ENCODE measurements around the gene ZNF765.
"Not testable (repeated sequence)": the region's sequence is repeated elsewhere in the genome, so short reads cannot be mapped to it uniquely, and the experiment has no call there.

ZNF765 gene

DNA sequence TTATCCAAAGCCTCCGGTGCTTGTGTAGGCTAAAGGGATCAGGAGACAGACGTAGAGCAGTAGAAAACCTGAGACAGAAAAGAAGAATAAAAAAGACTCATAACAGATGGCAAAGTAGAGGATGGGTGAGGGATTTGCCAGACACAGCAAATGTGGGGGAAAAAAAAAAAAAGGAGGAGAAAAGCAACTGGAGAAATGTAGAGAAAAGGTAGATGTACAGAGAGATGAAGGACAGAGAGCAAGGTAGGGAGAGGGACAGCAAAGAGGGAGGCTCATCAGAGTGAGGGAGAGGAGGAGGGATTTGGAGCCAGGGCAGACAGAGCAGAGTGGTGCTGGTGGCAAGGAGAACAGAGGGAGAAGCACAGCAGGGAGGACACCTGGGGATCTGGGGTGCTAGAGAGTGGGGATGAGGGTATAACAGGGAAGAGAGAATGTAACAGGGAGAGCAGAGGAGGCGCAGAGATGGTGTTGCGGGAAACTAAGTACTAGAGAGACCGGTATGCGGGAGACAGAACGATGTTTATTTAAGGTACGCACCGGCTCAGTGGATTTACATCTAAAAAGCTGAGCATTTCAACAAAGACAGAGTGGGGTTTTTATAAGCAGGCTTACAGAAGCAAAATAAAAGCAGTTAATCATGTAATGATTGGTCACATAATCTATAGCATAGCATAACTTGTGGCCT is 1.0 kb downstream of the ZNF765 start:
- H3K4me3 Mint-ChIP-seq, result peak overlapping the region; percentile 89
- peaks cover 30% of the 10 kb centered on the region for H3K36me3 Mint-ChIP-seq
- ATAC-seq, H3K9me3 Mint-ChIP-seq, H3K27me3 Mint-ChIP-seq: not testable (repeated sequence)
- peaks cover 22% of the 10 kb centered on the region for H3K4me1 Mint-ChIP-seq
- H3K27ac Mint-ChIP-seq, result peak overlapping the region; percentile 90

DNA sequence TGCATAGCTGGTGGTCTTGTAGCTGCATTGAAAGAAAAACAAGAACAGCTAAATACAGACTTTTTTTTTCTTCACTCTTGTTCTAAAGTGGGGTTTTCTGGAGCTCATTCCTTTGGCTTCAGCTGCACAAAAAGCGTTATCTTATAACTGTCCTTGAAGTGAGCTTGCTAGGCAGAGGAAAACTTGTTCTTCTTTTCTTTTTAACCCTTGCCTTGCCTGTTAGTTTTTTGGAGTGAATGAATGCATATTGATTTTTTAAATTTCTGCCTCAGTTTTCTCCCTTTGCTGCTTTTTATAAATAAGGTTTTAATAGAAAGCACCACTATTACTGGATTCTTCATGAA is 1.5 kb downstream of the ZNF765 start:
- Mint-ChIP-seq H3K27me3 (no peaks in the 10 kb centered on the region), H3K4me3 (peak overlapping the region; percentile 89), H3K9me3 (peaks cover 6% of the 10 kb centered on the region), H3K36me3 (peaks cover 35% of the 10 kb centered on the region), H3K4me1 (peaks cover 22% of the 10 kb centered on the region), H3K27ac (peak overlapping the region; percentile 90)
- no peak for ATAC-seq

DNA sequence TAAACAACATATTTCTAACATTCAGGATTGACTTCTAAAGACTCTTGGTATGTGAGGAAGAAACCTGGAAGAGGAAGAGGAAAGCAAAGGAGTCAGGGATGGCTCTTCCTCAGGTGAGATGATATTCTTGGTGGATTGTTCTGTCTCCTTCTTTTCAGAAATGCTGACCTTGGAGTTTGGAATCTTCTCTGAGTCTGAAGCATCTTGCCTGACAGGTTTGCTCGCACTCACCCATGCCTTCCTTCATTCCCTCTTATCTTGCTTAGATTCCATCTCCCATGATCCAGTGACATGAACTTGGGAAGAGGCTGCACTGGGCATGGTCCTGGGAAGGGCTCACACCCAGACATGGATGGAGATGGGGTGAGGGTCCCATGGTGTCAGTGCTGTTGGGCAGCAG is 3.0 kb downstream of the ZNF765 start:
- Mint-ChIP-seq H3K36me3 (peaks cover 49% of the 10 kb centered on the region), H3K4me1 (peaks cover 22% of the 10 kb centered on the region)
- ATAC-seq, H3K27ac Mint-ChIP-seq, H3K4me3 Mint-ChIP-seq, H3K27me3 Mint-ChIP-seq, H3K9me3 Mint-ChIP-seq: not testable (repeated sequence)

DNA sequence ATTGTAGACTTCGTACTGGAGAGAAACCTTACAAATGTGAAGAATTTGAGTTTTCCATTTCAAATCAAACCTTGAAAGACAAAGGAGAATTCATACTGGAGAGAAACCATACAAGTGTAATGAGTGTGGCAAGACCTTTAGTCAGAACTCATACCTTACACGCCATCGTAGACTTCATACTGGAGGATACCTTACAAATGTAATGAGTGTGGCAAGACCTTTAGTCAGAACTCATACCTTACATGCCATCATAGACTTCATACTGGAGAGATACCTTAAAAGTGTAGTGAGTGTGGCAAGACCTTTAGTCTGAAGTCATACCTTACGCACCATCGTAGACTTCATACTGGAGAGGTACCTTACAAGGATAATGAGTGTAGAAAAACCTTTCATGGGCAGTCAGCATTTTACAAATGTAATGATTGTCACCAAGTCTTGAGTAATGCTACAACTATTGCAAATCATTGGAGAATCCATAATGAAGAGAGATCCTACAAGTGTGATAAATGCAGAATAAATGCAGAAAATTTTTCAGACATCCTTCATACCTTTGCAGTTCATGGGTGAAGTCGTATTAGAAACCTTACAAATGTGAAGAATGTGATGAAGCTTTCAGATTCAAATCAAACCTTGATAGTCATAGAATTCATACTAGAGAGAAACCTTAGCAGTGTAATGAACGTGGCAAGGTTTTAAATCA is 14.7 kb downstream of the ZNF765 start:
- H3K9me3 Mint-ChIP-seq, result peaks cover 29% of the 10 kb centered on the region
- H3K36me3 Mint-ChIP-seq, result peaks cover 84% of the 10 kb centered on the region
- no peaks in the 10 kb centered on the region for H3K4me1 Mint-ChIP-seq
- H3K4me3 Mint-ChIP-seq, result no peak overlapping the region
- no peak for ATAC-seq
- no peak overlapping the region for H3K27ac Mint-ChIP-seq
- no peaks in the 10 kb centered on the region for H3K27me3 Mint-ChIP-seq

DNA sequence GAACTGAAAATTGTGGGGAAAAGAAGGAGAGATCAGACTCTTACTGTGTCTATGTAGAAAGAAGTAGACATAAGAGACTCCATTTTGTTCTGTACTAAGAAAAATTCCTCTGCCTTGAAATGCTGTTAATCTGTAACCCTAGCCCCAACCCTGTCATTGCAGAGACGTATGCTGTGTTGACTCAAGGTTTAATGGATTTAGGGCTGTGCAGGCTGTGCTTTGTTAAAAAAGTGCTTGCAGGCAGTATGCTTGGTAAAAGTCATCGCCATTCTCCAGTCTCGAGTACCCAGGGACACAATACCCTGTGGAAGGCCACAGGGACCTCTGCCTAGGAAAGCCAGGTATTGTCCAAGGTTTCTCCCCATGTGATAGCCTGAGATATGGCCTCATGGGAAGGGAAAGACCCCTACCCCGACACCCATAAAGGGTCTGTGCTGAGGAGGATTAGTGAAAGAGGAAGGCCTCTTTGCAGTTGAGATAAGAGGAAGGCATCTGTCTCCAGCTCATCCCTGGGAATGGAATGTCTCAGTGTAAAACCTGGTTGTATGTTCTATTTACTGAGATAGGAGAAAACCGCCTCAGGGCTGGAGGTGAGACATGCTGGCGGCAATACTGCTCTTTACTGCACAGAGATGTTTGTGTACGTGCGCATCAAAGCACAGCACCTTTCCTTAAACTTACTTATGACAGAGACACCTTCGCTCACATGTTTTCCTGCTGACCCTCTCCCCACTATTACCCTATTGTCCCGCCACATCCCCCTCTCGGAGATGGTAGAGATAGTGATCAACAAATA is 25.8 kb downstream of the ZNF765 start:
- H3K36me3 Mint-ChIP-seq, result peaks cover 15% of the 10 kb centered on the region
- H3K27me3 Mint-ChIP-seq, H3K4me1 Mint-ChIP-seq, H3K4me3 Mint-ChIP-seq, H3K27ac Mint-ChIP-seq, ATAC-seq, H3K9me3 Mint-ChIP-seq: not testable (repeated sequence)

DNA sequence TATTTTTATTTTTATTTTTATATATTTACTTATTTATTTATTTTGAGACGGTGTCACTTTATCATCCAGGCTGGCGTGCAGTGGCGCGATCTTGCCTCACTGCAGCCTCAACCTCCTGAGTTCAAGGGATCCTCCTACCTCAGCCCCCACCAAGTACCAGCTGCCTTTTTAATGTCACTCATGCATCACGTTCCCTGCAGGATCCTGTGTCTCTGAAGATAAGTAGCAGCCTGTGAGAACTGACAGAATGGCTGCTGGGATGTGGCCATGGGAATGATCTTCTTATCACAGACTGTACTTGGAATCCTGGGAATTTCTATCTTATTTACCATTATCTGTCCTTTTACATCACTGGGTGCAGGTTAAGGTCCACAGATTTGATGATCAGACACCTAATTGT is 27.6 kb downstream of the ZNF765 start:
- Mint-ChIP-seq H3K9me3 (no peaks in the 10 kb centered on the region), H3K27ac (no peak overlapping the region), H3K36me3 (no peaks in the 10 kb centered on the region), H3K4me1 (no peaks in the 10 kb centered on the region), H3K4me3 (no peak overlapping the region), H3K27me3 (no peaks in the 10 kb centered on the region)
- ATAC-seq, result no peak

DNA sequence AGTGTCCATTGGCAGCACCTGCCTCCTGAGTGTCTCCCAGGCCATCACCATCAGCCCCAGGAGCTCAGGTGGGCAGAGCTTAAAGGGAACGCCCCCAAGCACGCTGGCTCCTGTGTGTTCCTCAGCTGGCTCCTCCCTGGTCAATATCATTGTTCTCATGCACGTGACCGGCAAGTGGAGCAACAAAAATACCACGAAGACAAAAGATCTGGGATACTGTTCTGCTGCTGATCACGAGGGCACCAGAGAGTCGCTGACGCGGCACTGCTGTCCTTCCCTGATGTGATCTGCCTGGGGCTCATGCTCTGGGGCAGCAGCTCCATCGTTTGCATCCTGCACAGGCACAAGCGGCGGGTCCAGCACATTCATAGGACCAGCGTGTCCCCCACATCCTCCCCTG is 28.1 kb downstream of the ZNF765 start:
- ATAC-seq, H3K4me1 Mint-ChIP-seq, H3K36me3 Mint-ChIP-seq, H3K27me3 Mint-ChIP-seq, H3K9me3 Mint-ChIP-seq, H3K4me3 Mint-ChIP-seq, H3K27ac Mint-ChIP-seq: not testable (repeated sequence)

DNA sequence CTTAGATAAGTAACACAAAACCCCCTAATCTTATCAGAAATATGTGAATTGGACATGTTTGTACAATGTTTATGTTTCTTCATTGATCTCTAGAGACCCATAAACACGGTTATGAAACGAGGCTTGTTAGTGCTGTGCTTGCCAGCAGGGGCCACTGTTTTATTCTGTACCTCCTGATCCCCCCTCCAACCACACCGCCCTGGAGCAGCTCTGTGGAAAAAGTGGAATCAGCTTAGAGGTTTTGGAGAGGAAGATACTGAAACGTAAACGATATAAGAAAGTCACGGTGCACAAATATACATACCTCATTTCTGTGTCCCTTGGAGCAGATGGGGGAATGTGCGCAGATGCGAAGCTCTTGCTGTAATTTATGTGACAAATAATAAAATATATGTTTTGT is 28.7 kb downstream of the ZNF765 start:
- not testable (repeated sequence) for ATAC-seq, H3K4me1 Mint-ChIP-seq, H3K27me3 Mint-ChIP-seq, H3K4me3 Mint-ChIP-seq, H3K36me3 Mint-ChIP-seq, H3K9me3 Mint-ChIP-seq, H3K27ac Mint-ChIP-seq

DNA sequence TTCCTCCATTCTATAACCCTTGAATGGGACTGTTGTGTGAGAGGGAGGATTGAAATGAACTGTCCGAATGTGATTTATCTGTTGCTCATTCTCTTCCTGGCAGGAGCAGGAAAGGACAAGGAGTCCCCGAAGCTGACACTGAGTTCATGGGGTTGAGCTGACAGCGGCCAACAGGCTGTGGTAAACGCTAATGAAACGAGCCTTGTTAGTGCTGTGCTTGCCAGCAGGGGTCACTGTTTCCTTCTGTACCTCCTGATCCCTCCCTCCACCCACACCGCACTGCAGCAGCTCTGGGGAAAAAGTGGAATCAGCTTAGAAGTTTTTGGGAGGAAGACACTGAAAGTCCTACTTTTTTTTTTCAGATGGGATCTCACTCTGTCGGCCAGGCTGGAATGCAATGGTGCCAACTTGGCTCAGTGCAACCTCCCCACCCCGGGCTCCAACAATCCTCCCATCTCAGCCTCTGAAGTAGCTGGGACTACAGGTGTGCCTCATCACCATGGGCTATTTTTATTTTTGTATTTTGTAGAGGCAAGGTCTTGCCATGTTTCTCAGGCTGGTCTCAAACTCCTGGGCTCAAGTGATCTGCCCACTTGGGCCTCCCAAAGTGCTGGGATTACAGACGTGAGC is 30.1 kb downstream of the ZNF765 start:
- Mint-ChIP-seq H3K9me3 (no peaks in the 10 kb centered on the region), H3K4me3 (no peak overlapping the region), H3K36me3 (no peaks in the 10 kb centered on the region), H3K27ac (no peak overlapping the region), H3K4me1 (no peaks in the 10 kb centered on the region), H3K27me3 (no peaks in the 10 kb centered on the region)
- ATAC-seq, result peak; percentile 76

DNA sequence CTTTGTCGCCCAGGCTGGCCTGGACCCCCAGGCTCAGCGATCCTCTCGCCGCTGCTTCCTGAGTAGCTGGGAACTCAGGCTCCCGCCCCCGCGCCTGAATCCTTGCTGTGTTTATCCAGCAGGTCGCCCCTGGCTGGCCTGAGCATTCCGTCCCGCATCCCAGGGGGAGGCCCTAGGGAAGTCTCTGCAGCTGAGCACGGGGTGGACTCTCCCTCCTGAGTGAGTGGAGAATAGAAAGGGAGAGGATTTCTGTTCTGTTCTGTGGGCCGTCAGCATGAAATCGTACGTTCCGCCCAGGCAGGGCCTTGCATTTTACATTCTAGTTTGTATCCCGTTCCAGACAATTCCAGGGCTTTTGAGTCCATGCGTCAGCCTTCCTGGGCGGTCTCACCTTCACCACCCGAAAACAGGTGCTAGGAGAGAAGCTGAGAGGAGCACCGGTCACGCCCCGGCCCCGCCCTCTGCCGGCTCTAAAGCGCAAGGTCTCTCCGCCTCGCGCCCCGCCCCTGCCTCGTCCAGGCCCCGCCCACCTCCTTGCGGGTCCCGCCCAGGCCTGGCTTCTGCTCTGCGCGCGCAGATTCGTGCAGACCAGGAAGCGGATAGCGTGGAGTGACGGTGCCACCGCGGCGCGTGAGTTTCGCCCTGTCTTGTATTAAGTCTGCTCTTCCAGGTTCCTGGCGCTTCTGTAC is 36.6 kb downstream of the ZNF765 start, which contains the start of gene ZNF761:
ZNF761 (plus strand) TSS at position 586 of the 689 bp plus-strand sequence. CDS start 15,285 bp downstream, outside the sequence.
- Mint-ChIP-seq H3K27ac (peak within 1 kb of the TSS; percentile 92), H3K9me3 (peaks cover 2% of the 10 kb centered on the region), H3K4me3 (peak within 1 kb of the TSS; percentile 98), H3K36me3 (peaks cover 26% of the 10 kb centered on the region), H3K27me3 (no peaks in the 10 kb centered on the region), H3K4me1 (peaks cover 35% of the 10 kb centered on the region)
- peak; percentile 100 for ATAC-seq

DNA sequence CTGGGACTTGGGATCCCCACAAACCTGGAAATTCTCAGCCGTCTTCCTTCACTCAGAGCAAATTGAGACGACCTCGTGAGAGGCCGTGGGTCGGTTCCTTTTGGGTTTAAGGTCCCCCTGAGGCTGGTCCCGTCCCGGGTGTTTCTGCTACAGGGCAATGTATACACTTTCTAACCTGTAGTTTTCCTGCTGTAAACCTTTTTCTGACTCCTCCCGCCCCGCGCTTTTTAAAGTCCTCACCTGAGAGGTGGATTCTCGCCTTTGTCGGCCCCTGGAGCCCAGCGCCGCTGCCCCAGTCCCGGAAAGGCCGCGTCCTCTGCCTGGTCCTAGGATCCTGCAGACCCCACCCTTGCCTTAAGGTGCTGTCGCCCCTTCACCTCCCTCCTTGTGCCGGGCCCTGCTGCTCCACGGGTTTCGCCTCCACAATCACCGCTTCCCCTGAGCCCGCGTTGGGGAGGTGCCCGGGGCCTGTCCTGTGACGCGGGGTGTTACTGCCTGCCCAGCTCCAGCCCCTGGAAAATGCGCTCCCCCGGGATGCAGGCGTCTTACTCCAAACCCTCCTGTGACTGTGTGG is 37.2 kb downstream of the ZNF765 start:
- H3K27me3 Mint-ChIP-seq, result no peaks in the 10 kb centered on the region
- peaks cover 2% of the 10 kb centered on the region for H3K9me3 Mint-ChIP-seq
- peak overlapping the region; percentile 92 for H3K27ac Mint-ChIP-seq
- H3K4me1 Mint-ChIP-seq, result peaks cover 35% of the 10 kb centered on the region
- H3K4me3 Mint-ChIP-seq, result peak overlapping the region; percentile 98
- peak; percentile 59 for ATAC-seq
- peaks cover 32% of the 10 kb centered on the region for H3K36me3 Mint-ChIP-seq

DNA sequence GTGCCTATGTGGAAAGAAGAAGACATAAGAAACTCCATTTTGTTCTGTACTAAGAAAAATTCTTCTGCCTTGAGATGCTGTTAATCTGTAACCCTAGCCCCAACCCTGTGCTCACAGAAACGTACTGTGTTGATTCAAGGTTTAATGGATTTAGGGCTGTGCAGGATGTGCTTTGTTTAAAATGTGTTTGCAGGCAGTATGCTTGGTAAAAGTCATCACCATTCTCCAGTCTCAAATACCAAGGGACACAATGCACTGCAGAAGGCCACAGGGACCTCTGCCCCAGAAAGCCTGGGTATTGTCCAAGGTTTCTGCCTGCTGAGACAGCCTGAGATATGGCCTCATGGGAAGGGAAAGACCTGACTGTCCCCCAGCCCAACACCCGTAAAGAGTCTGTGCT is 48.9 kb downstream of the ZNF765 start:
- not testable (repeated sequence) for H3K4me3 Mint-ChIP-seq, H3K4me1 Mint-ChIP-seq, H3K27ac Mint-ChIP-seq, ATAC-seq, H3K27me3 Mint-ChIP-seq
- Mint-ChIP-seq H3K36me3 (peaks cover 98% of the 10 kb centered on the region), H3K9me3 (peaks cover 30% of the 10 kb centered on the region)

DNA sequence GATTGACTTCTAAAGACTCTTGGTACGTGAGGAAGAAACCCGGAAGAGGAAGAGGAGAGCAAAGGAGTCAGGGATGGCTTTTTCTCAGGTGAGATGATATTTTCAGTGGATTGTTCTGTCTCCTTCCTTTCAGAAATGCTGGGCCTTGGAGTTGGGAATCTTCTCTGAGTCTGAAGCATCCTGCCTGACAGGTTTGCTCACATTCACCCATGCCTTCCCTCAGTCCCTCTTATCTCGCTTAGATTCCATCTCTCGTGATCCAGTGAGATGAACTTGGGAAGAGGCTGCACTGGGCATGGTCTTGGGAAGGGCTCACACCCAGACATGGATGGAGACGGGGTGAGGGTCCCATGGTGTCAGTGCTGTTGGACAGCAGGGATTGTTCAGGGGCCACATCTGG is 52.2 kb downstream of the ZNF765 start:
- not testable (repeated sequence) for H3K27ac Mint-ChIP-seq, H3K27me3 Mint-ChIP-seq, ATAC-seq, H3K4me1 Mint-ChIP-seq, H3K4me3 Mint-ChIP-seq
- Mint-ChIP-seq H3K9me3 (peaks cover 29% of the 10 kb centered on the region), H3K36me3 (peaks cover 98% of the 10 kb centered on the region)

DNA sequence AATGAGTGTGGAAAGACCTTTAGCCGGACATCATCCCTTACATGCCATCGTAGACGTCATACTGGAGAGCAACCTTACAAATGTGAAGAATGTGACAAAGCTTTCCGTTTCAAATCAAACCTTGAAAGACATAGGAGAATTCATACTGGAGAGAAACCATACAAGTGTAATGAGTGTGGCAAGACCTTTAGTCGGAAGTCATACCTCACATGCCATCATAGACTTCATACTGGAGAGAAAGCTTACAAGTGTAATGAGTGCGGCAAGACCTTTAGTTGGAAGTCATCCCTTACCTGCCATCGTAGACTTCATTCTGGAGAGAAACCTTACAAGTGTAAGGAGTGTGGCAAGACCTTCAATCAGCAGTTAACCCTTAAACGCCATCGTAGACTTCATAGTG is 60.9 kb downstream of the ZNF765 start:
- peaks cover 33% of the 10 kb centered on the region for H3K9me3 Mint-ChIP-seq
- no peak overlapping the region for H3K4me3 Mint-ChIP-seq
- no peak overlapping the region for H3K27ac Mint-ChIP-seq
- no peak for ATAC-seq
- peaks cover 76% of the 10 kb centered on the region for H3K36me3 Mint-ChIP-seq
- H3K27me3 Mint-ChIP-seq, result no peaks in the 10 kb centered on the region
- H3K4me1 Mint-ChIP-seq, result no peaks in the 10 kb centered on the region

Data from stimulated activated memory B cell treated with anti-CD40 and anti-IgM and Interleukin-4, amounts not matched to agents 10 μg/mL and 1 μg/mL and 100 μg/mL, for 72 hours (primary cell).